NCI-H82 treated with DMSO at 0.1 percent for 48 hours (cell line): ENCODE data around the gene ZIC5.
"Not testable (repeated sequence)": the region's sequence is repeated elsewhere in the genome, so short reads cannot be mapped to it uniquely, and the experiment has no call there.

Experiments used
- DNase-seq: peaks from one replicate; lab custom pipeline; 2025; ENCODE audit not compliant: unreplicated experiment; lab: John Stamatoyannopoulos, UW

ZIC5 gene

DNA sequence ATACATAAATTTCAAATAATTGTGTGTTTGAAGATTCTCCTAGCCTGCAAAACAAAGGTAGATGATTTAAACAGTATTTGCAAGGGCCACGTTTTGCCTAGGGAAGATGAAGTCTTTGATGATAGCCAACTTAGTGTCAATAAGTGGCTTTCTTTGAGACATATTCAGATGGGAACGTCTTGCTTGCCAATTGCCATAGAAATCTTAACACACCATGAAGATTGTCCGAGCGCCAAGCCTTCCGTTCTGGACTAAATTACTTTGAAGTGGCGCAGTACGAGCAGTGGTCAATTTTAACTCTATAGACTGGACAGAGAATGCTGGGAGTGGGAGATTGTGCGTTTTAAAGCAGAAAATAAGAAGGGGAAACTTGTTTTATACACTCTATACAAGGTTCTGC, 9.9 kb downstream of the ZIC5 start:
- DNase-seq = no peak

DNA sequence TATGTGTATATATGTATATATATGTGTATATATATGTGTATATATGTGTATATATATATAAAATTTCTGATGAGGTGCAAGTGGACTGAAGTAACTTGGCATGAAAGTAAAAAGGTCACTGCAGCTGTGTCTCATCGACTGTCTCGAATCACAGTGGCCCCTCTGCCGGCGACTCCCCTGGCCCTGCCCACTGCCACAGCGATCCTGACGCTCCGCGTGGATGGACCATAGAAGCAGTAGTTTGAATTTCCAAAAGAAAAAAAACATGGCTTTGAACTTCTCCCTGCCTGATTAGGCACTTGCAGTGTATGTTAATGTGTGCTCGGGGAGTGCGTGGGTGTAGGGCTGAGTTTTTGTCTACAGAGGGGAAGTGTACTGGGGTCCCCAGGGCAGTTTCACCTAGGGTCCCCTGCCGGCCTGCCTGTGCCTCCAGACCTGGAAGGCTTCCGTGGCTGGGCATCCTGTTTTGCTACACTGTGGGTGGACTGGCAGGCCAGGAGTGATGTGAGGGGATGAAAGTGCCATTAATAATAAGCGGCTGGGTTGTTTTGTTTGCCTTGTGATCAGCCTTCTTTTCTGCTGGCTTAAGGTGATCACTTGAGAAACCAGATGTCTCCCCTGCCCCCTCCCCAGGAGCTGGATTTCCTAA, 10.8 kb downstream of the ZIC5 start:
- no peak for DNase-seq

DNA sequence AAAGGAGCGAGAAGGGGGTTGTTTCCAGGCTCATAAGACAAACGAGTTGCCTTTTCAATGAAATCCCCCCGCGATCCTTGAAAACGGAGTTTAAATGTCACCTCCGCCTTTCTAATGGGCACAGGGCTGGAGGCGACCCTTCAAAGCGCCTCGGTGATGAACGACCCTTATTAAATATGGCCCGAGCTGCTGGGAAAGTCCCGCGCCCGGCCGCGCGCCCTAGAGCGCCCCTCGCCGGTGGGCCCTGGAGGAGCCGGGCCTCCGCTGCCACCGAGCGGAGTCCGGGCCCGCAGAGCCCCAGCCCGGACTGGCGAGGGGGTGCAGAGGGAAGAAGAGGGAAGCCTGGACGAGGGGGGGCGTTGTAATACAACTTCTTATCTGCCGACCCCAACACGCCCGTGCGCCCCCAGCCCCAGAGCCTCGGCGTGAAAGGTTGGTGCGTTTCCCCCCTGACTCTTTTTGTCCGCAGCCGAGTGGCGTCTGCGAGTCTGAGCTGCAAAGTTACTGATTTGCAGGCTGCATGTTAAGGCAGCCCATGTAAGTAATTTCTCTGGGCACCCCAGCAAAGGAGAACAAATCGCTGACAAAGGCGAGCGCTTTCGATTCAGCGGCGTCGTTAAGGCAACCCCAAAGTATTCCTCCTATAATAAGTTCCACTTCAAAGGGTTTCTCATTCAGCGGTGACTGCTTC, 11.9 kb downstream of the ZIC5 start:
- no peak for DNase-seq

DNA sequence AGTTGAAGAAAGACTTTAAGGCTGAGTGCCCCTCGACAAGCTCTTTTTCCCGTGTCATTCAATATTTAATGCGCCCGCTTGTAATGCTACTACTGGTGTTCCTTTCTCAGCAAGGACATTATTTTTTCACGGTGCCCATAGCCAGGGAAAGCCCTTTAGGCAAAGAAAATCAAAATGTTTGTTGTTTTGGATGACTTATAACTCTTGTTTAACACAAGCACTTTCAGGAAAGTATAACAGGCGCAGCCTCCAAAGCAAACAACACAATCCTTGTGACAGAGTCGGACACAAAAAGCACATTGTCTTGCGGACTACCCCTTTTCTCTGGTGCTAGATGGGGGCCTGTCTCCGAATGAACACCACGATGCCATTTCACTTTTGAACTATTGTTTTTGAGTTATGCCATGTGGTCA, 12.4 kb downstream of the ZIC5 start:
- no peak for DNase-seq

DNA sequence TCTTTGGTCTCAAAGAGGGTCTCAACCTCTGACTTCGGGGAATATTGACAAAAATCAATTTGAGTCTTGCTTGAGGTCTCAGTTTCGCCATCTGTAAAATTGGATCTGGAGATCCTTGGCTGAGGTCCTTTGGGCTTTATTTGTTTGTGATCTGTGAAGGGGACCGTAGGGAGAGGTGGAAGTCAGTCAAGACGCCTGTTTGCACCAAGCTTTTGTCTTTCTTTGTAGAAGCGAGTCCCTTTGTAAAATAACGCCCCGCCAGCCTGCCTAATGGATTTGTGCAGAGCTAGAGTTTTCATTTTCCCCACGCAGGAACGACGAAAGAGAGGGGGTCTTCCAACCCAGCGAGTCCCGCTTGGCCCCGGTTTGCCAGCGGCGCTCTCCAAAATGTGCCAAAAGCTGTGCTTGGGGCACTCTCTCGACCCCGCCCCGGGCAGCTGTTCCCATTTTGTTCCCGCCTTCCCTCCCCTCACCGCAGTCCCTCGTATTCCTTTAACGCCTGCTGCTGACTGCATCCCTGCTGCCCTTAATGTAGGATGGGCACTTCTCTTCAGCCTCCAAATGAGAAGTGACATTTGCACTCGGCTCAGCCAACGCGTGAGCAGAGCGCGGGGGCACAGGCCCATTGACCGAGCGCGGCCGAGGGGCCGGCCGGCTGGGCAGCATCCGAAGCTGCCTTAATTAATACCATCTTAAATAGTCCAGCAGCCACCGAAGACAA, 13.0 kb downstream of the ZIC5 start:
- DNase-seq = no peak

DNA sequence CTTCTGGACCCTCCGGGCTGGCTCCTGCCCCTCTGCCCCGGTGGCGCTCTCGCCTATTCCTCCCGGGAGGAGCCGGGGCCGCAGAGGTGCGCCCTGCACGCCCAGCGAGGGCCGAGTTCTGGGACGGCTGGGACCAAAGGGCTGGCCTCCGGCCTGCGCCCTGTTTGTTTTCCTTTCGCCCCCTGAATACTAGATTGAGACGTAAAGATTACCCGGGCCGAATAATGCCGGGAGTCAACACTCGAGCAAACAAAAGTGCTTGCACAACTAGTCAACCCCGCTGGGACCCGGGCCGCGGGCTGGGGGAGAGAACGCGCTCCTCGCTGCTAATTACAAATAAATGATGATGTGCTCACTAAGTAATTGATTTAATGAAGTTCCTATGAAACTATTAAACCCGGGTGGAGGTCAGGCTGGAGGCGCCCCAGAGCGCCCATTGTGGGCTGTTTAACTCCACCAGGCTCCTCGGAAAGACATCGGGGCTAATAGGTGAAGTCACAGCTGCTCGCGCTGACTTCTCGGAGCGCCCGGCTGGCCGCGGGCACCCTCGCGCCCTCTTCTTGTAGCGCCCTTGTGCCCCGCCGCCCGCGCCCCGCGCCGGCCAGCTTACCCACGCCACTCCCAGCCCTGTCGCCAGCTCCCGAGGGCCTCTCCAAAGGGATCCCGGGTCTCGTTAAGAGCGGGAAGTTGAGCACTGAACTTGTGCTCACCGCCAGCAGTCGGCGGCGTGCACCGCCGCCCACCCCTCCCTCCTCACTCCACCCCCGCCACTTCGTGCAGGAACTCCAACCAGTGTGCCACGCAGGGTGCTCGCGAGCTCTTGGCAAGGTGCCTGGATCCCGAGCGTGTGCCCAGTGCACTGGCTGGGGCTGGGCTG, 14.9 kb downstream of the ZIC5 start:
- DNase-seq = no peak

DNA sequence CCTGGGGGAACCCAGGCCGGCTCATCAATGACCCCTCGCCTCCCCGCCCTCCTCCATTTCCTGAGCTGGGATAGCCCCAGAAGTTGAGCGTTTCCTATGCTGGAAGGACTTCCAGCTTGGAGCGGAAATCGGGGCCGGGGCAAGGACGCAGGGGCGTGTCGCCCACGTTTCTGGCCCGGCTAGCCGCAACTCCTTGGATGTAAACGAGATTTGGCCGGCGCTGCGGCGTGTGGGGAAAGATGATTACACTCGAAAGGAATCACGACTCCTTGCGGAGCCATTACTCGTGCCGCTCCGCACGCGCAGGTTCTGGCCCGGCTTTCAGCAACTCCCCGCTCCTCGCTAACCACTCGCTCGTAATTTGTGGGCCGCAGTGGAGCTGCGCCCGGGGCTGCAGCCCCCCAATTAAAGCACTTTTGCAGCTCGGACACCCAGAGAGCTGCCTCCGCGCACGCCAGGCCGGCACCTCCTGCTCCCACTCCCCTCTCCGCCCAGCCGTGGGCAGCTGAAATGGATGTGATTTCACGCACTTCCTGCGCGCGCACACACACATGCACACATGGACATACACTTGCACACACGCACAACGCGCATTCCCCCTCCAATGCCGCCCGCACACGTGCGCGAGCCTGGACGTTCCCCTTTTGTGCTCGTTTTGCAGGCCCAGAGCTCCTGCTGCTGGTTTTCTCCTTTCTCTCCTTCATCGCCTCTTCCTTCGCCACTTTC, 15.7 kb downstream of the ZIC5 start:
- no peak for DNase-seq

DNA sequence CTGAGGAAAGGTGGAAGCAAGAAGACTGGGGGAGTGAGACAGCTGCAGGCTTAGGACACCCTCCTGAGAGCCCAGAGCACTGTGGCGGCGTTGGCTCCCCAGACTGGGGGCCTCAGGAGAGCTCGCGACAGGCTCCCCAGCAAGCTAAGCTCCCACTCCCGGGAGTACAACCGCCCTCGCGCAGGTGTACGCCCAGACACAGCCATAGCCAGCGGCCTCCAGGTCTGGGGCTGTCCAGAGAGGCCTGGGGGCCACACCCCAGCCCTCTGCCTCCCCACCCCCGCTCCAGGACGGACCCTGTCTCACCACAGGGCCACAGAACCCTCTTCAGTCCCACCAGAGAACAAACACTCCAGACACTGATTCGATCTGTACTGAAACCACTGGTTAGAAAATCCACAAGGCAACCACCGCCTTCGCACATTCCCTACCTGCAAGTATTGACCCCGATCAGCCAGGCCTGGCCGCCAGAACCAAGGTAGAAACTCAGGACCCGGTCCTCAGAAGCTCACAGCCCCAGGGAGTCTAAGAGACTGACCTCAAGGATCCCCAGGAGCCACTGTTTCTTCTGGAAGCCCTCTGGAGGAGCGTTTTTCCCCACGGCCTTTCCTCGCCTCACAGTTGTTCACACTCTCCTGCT, 16.3 kb downstream of the ZIC5 start:
- DNase-seq = no peak

DNA sequence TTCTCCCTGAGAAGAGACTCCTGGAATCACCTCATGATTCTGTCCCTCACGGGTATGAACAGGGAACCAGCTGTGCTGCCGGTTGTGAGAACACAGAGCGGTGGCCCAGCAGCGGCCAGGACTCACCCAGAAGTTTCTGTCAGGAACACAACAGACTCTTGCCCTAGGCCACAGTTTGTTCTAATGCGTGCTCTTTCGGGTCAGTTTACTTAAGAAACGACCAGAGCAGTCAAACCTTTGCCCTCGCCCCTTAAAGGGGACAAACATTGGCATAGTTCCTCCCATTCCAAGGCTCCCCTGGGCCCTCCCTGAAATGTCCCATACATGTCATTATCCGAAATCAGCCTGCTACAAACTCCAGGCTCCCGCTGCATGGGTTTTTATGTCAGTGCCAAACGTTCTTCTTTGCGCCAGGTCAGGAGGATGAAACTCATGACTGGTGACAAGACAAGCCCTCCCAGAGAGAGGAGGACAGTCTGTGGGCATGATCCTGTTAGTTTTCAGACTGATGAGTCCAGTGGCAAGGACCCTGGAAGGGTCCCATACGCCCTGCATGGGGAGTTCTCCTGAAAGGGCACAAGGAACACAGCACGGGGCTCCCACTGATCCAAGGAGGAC, 18.3 kb downstream of the ZIC5 start:
- DNase-seq = no peak

DNA sequence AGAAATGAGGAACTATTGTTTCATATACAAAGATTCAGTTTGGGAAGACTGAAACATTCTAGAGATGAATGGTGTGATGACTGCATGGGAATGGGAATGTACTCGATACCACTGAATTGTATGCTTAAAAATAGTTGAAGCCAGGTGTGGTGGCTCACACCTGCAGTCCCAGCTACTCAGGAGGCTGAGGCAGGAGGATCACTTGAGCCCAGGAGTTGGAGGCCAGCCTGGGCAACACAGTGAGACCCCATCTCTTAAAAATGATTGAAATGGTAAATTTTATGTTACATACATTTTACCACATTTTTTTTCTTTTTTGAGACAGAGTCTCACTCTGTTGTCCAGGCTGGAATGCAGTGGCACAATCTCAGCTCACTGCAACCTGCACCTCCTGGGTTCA, 19.9 kb downstream of the ZIC5 start:
- DNase-seq = not testable (repeated sequence)

DNA sequence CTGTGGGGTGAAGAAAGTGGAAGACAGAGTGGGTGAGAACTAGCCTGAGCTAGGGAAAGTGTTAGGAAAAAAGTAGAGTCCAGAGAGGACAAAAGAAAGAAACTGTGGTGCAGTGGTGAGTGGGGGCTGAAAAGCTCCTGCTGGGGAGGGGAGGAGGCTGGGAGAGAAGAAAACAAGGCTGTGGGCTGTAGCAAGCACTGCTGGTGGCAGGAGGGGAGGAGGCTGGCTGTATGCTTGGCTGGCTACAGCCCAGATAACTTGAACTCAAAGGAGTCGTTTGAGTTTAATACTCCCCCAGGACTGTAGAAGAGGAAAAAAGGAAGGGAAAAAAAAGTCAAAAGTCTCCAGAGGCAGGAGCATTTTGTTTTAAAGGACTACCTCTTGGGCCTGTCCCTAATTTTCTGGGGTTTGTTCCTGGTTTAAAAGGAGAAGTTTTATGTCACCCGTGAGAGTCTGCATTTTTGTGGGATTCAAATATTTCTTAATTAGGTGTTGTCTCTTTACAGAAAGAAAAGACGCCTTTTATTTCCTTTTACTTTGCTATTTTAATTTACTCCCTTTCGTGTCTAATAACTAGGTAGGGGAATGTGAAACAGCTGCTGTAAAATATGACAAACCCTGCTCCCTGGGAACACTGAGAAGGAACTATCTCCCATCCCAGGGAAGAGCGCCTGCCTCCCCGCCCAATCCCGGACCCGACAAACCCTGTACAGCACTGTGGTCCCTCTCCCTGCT, 21.7 kb downstream of the ZIC5 start:
- DNase-seq = no peak

DNA sequence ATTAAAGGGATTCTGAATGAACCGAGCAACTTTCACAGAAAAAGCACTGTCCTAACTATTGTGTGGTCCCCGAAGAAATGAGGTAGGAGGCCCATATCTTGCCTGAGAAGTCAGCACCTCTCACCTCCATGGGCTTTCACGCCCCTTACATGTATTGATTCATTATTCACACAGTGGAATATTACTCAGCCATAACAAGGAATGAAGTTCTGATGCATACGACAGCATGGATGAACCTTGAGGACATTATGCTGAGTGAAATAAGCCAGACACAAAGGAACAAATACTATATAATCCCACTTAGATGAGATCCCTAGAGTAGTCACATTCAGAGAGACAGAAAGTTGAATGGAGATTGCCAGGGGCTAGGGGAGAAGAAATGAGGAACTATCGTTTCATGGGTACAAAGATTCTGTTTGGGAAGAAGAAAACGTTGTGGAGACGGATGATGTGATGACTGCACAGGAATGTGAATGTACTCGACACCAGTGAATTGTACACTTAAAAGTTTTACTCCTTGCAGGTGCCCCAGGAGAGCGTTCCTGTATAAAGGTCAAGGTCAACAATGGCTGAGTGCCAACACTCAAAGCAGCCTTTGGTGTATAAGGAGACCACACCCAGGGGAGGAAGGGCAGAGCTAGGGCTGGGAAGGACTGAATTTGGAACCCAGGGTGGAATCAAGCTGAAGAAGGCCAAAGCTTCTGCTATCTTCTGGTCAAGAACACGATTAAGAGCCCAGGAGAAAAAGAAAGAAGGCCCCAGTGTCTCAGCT, 22.5 kb downstream of the ZIC5 start:
- DNase-seq = no peak

DNA sequence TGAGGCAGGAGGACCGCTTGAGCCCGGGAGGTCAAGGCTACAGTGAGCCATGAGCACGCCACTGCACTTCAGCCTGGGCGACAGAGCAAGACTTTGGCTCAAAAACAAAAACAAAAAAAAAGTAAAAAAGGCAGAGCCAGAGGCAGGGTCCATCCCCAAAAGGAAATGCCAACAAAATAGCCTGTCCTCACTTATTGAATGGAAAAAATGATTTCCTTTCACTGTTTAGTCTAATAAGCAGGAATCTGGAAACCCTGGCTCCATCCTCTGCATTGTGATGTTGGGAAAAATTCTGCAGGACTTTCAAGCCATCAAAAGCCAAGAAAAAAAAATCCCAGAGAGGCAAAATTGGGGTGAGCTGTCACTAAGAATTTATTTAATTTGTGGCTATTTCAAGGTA, 23.2 kb downstream of the ZIC5 start:
- DNase-seq = no peak

DNA sequence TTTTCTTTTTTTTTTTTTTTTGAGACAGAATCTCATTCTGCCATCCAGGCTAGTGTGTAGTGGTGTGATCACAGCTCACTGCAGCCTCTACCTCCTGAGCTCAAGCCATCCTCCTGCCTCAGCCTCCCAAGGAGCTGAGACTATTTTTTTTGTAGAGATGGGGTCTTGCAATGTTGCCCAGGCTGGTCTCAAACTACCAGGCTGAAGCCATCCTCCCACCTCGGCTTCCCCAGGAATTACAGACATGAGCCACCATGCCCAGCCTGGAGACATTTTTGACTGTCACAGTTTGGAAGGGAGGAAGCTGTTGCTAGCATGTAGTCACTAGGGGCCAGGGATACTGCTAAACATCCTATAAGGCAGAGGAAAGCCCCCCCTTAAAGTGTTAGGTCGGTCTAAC, 23.9 kb downstream of the ZIC5 start:
- DNase-seq = no peak

DNA sequence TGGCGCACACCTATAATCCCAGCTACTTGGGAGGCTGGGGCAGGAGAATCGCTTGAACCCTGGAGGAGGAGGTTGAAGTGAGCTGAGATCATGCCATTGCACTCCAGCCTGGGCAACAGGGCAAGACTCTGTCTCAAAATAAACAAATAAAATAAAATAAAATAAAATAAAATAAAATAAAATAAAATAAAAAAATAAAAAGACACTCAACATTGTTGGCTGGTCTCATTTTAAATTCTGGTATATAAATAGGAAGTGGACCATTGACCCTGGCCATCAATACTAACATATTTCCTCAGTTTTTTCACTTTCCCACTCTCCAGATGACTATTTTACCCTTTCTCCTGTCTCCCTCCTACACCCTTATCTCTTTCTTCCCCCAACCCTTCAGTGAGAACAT, 26.1 kb downstream of the ZIC5 start:
- not testable (repeated sequence) for DNase-seq

DNA sequence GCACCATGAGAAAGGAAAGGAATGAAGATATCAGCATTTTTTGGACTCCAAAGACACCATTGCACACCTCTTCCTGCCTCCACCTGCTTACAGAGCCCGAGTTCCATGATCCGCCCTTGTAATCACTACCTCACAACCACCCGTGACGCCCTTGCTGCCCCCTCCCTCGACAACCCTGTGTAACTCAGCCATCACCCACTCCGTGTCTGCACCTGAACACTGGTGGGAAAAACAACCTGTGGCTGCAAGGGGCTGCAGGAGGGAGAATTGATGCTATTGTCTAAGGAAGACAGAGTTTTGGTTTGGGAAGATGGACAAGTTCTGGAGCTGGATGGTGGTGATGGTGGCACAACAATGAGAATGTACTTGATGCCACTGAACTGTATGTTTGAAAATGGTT, 27.0 kb downstream of the ZIC5 start:
- DNase-seq = no peak

DNA sequence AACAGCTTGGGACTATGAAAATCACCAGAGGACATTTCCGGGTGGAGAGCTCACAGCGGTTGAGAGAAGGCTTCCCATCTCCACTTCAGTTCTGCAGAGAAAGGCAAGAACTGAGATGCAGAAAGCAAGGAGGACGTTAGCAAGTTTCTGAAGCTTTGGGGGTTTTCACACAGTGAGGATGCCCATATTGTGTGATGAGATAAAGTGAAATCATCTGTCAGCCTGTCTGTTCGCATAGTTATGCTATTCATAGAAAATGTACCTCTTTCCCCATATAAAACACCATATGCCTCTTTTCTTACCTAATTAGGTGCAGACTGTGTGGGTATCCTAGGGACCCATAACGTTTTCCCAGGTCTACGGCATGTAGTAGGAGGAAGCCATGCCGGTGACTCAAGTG, 27.5 kb downstream of the ZIC5 start:
- no peak for DNase-seq

DNA sequence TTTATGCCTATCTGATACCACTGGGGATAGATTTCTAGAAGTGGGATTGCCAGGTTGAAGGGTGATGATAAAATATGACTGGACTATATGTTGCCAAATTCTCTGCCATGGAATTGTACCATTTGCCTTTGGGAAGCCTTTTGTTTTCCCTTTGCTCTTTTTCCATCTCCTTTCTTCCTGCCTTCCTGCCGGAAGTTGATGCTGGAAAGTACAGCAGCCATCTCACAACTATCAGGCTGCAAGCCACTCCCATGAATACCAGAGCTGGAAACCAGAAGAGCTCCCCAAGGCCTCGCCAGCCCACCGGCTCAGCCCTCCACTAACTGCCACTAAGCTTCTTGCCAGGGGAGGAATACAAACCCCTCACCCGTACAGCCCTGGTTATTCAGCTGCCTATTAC, 29.7 kb downstream of the ZIC5 start:
- no peak for DNase-seq
